MM.1S (cell line): ENCODE measurements around the gene HEATR3.

Source experiments
- DNase-seq: peaks from one replicate; pipeline ENCODE4 v3.0.0-alpha.2; 2015
- H2AFZ ChIP-seq: fragments of 300-600 bp; sonication (generic); 2 replicates; pipeline ENCODE4 v1.6.0; 2016; ENCODE audit warnings: antibody characterized with exemption, low read length
- H3F3A ChIP-seq: fragments of 300-600 bp; sonication (generic); 2 replicates; pipeline ENCODE4 v1.6.1; 2016; ENCODE audit warnings: mild to moderate bottlenecking, antibody characterized with exemption, low read length, moderate library complexity, mixed read lengths; ENCODE audit not compliant: insufficient read depth
- H3K27ac ChIP-seq: fragments of 300-600 bp; sonication (generic); 2 replicates; pipeline ENCODE4 v1.5.1; 2016; ENCODE audit warnings: mild to moderate bottlenecking, low read length
- H3K27me3 ChIP-seq: fragments of 300-600 bp; sonication (generic); replicated peaks from 2 replicates; pipeline ENCODE4 v1.6.0; 2016; ENCODE audit warnings: low read length; ENCODE audit not compliant: insufficient read depth
- H3K36me3 ChIP-seq: fragments of 300-600 bp; sonication (generic); replicated peaks from 2 replicates; pipeline ENCODE4 v1.6.1; 2016; ENCODE audit warnings: mild to moderate bottlenecking, low read length, mixed read lengths; ENCODE audit not compliant: insufficient read depth
- H3K4me1 ChIP-seq: fragments of 300-600 bp; sonication (generic); 2 replicates; pipeline ENCODE4 v1.6.1; 2016; ENCODE audit warnings: low read length, mixed read lengths
- H3K4me2 ChIP-seq: fragments of 300-600 bp; sonication (generic); 2 replicates; pipeline ENCODE4 v1.6.0; 2016; ENCODE audit warnings: low read depth, low read length
- H3K4me3 ChIP-seq: fragments of 300-600 bp; sonication (generic); 2 replicates; pipeline ENCODE4 v1.5.1; 2016; ENCODE audit warnings: low read length, mixed read lengths
- H3K79me2 ChIP-seq: fragments of 300-600 bp; sonication (generic); 2 replicates; pipeline ENCODE4 v1.6.1; 2016; ENCODE audit warnings: mixed run types, low read length, mixed read lengths
- H3K9ac ChIP-seq: fragments of 300-600 bp; sonication (generic); 2 replicates; pipeline ENCODE4 v1.6.1; 2016; ENCODE audit warnings: low read length, mixed read lengths
- H3K9me2 ChIP-seq: fragments of 300-600 bp; sonication (generic); replicated peaks from 2 replicates; pipeline ENCODE4 v1.6.1; 2016; ENCODE audit warnings: mild to moderate bottlenecking, low read length, mixed read lengths; ENCODE audit not compliant: insufficient read depth
- H3K9me3 ChIP-seq: fragments of 300-600 bp; sonication (generic); replicated peaks from 2 replicates; pipeline ENCODE4 v1.6.1; 2016; ENCODE audit warnings: mild to moderate bottlenecking, low read length, mixed read lengths; ENCODE audit not compliant: insufficient read depth
- H4K20me1 ChIP-seq: fragments of 300-600 bp; sonication (generic); 2 replicates; pipeline ENCODE4 v1.6.1; 2016; ENCODE audit warnings: mild to moderate bottlenecking, low read length, moderate library complexity, mixed read lengths; ENCODE audit not compliant: insufficient read depth
- EZH2 ChIP-seq: fragments of 300-600 bp; sonication (generic); optimal IDR thresholded peaks from 2 replicates; pipeline ENCODE3; 2017; ENCODE audit warnings: low read depth, mild to moderate bottlenecking, antibody characterized with exemption, low read length, mixed read lengths
- EZH2phosphoT487 ChIP-seq: fragments of 300-600 bp; sonication (generic); IDR thresholded peaks from 2 replicates; pipeline ENCODE4 v1.6.1; 2018; ENCODE audit warnings: antibody characterized with exemption, low read length
- TF ChIP-seq, protein P1 (sequence below): fragments of 300-600 bp; sonication (generic); IDR thresholded peaks from 2 replicates; pipeline ENCODE4 v1.5.1; 2016; ENCODE audit warnings: antibody characterized with exemption, low read length, mixed read lengths

The HEATR3 gene

DNA sequence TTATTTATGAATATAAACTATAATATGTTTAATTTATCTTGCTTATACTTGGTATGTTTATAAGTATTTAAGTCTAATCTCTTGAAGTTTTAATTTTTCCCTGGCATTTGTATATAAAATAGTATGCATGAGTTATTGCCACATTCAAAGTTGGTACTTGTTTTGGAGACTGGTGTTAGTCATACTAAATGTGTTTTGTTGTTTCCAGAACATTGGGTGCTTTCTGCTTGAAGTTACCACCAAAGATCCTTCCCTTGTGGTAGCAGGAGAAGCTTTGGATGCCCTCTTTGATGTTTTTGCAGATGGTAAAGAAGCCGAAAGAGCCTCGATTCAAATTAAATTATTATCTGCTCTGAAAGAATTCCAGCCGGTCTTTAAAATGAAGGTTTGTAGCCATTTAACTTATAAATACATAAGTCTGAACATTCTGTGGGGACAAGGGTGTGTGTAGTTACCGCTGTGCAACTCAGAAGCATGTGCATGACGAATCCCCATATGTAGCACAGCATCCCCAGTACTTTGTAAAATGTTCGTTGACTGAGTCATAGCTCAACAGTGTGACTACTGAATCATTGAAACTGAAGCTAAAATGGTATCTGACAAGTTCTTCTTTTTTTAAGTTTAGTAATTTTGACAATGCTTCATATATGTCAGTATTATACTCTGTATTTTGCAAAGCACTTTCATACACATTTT is 36.4 kb downstream of the HEATR3 start:
- Histone ChIP-seq H3K27ac (no peak overlapping the region), H3K4me3 (no peak overlapping the region), H3K4me1 (no peaks in the 10 kb centered on the region), H2AFZ (no peak overlapping the region), H3K9me3 (no peaks in the 10 kb centered on the region), H4K20me1 (no peaks in the 10 kb centered on the region), H3K9me2 (no peaks in the 10 kb centered on the region), H3K4me2 (no peak overlapping the region), H3K9ac (no peak overlapping the region), H3F3A (no peaks in the 10 kb centered on the region), H3K36me3 (peaks cover 19% of the 10 kb centered on the region; the same call in 1 of the 2 replicates), H3K79me2 (no peaks in the 10 kb centered on the region), H3K27me3 (no peaks in the 10 kb centered on the region)
- no peak for DNase-seq
- TF ChIP-seq, protein P1, sequence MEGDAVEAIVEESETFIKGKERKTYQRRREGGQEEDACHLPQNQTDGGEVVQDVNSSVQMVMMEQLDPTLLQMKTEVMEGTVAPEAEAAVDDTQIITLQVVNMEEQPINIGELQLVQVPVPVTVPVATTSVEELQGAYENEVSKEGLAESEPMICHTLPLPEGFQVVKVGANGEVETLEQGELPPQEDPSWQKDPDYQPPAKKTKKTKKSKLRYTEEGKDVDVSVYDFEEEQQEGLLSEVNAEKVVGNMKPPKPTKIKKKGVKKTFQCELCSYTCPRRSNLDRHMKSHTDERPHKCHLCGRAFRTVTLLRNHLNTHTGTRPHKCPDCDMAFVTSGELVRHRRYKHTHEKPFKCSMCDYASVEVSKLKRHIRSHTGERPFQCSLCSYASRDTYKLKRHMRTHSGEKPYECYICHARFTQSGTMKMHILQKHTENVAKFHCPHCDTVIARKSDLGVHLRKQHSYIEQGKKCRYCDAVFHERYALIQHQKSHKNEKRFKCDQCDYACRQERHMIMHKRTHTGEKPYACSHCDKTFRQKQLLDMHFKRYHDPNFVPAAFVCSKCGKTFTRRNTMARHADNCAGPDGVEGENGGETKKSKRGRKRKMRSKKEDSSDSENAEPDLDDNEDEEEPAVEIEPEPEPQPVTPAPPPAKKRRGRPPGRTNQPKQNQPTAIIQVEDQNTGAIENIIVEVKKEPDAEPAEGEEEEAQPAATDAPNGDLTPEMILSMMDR: no peak
- TF ChIP-seq EZH2phosphoT487: no peak
- no peak for TF ChIP-seq EZH2

DNA sequence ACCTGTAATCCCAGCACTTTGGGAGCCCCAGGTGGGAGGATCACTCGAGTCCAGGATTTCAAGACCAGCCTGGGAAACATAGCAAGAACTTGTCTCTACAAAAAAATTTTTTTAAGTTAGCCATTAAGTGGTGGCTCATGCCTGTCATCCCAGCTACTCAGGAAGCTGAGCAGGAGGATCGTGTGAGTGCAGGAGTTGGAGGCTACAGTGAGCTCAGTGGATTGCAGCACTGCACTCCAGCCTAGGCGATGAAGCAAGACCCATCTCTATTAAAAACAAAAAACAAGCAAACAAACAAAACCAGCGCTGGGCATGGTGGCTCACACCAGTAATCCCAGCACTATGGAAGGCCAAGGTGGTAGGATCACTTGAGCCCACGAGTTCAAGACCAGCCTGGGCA is 38.0 kb downstream of the HEATR3 start:
- Histone ChIP-seq H3K4me2 (no peak overlapping the region), H3K9me2 (no peaks in the 10 kb centered on the region), H3K36me3 (peaks cover 19% of the 10 kb centered on the region; the same call in 1 of the 2 replicates), H2AFZ (no peak overlapping the region), H3K9me3 (no peaks in the 10 kb centered on the region), H4K20me1 (no peaks in the 10 kb centered on the region), H3F3A (no peaks in the 10 kb centered on the region), H3K27me3 (no peaks in the 10 kb centered on the region), H3K79me2 (no peaks in the 10 kb centered on the region), H3K27ac (no peak overlapping the region), H3K9ac (no peak overlapping the region), H3K4me1 (no peaks in the 10 kb centered on the region), H3K4me3 (no peak overlapping the region)
- TF ChIP-seq EZH2phosphoT487 (no peak), EZH2 (no peak)
- TF ChIP-seq, protein P1: no peak
- no peak for DNase-seq

DNA sequence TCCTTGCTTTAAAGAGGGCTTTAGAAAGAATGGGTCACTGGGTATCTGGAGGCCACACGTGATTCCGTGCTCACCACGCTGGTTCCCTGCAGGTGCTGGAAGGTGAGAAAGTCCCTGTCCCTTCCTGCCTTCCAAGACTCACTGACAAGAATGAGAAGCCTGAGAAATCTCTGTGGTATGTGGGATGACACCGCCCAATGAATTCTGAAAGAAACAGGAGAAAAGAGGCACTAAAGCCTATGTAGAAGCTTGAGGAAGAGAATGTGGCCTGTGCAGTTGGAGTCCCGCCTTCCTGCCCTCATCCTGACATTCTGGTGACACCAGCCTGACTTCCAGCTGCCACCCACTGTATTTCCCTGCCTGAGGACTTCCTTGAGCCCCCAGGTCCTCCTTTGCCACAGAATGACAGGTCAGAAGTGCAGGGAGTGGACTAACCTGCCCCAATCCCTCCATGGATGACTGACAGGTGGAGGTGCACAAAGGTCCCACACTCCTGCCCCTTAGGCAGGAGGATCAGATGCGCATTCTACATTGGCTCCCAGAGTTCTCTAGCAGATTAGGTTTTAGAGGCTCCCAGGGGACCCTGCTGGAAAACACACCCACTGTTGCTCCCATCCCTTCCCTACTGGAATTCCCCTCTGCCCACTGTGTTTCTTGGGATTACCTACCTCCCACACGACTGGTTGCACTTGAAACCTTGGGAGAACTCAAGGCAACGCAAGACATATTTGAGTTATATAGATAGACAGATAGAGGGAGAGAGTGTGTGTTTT is 48.8 kb downstream of the HEATR3 start:
- H3K79me2 ChIP-seq: no peaks in the 10 kb centered on the region
- TF ChIP-seq EZH2phosphoT487 (no peak), EZH2 (no peak)
- TF ChIP-seq, protein P1: no peak
- no peak overlapping the region for H2AFZ ChIP-seq
- H3K36me3 ChIP-seq: no peaks in the 10 kb centered on the region
- no peaks in the 10 kb centered on the region for H3K27me3 ChIP-seq
- H3K9ac ChIP-seq: no peak overlapping the region
- H4K20me1 ChIP-seq: no peaks in the 10 kb centered on the region
- no peak overlapping the region for H3K4me2 ChIP-seq
- no peaks in the 10 kb centered on the region for H3K9me2 ChIP-seq
- H3K4me3 ChIP-seq: no peak overlapping the region
- no peaks in the 10 kb centered on the region for H3K4me1 ChIP-seq
- no peak overlapping the region for H3K27ac ChIP-seq
- H3F3A ChIP-seq: no peaks in the 10 kb centered on the region
- H3K9me3 ChIP-seq: no peaks in the 10 kb centered on the region
- no peak for DNase-seq
